DMS 273 (cell line): ENCODE measurements around the gene MVB12B.

Experiments used
- DNase-seq: peaks from one replicate; lab custom pipeline; 2025; ENCODE audit not compliant: unreplicated experiment; lab: John Stamatoyannopoulos, UW

The MVB12B gene

GRCh38 chr9:126515001-126515872, 188.6 kb downstream of the MVB12B start:
- peak; percentile 20 for DNase-seq

- no peak for DNase-seq
These were observed 189.4 kb downstream of the MVB12B start for GRCh38 chr9:126515873-126516505.

- DNase-seq: no peak
These were observed 189.9 kb downstream of the MVB12B start for GRCh38 chr9:126516561-126516935.

- DNase-seq: peak; percentile 77
These were observed 190.6 kb downstream of the MVB12B start for GRCh38 chr9:126516936-126517832.

- DNase-seq: peak; percentile 35
These were observed 191.3 kb downstream of the MVB12B start for GRCh38 chr9:126517833-126518356.

GRCh38 chr9:126518763-126519162, 192.1 kb downstream of the MVB12B start:
- DNase-seq: no peak

- DNase-seq: no peak
These were observed 193.2 kb downstream of the MVB12B start for GRCh38 chr9:126519660-126520420.

- no peak for DNase-seq
These were observed 193.8 kb downstream of the MVB12B start for GRCh38 chr9:126520453-126520852.

- no peak for DNase-seq
These were observed 194.5 kb downstream of the MVB12B start for GRCh38 chr9:126521089-126521488.

- no peak for DNase-seq
These were observed 194.9 kb downstream of the MVB12B start for GRCh38 chr9:126521551-126521950.

GRCh38 chr9:126521976-126522590, 195.5 kb downstream of the MVB12B start:
- DNase-seq: no peak

GRCh38 chr9:126522612-126523356, 196.2 kb downstream of the MVB12B start:
- no peak for DNase-seq

- DNase-seq: no peak
These were observed 197.0 kb downstream of the MVB12B start for GRCh38 chr9:126523611-126524111.

- DNase-seq: no peak
These were observed 197.9 kb downstream of the MVB12B start for GRCh38 chr9:126524353-126525077.

GRCh38 chr9:126526218-126527108, 199.8 kb downstream of the MVB12B start:
- DNase-seq: no peak

GRCh38 chr9:126527109-126527825, 200.6 kb downstream of the MVB12B start:
- DNase-seq: no peak

GRCh38 chr9:126528111-126528510, 201.5 kb downstream of the MVB12B start:
- no peak for DNase-seq
